Pancreas (tissue), 10 donors: Measurements from ENCODE around the gene UBN1. TPM values are rescaled to one million over a fixed set of nuclear protein-coding genes. Genes with fewer than 3 reads are reported as not detected.

Experiments used
- ATAC-seq, 4 donors: fragments of 200-7000 bp; cut with Tn5 transposase; one replicate each; pipeline versions ENCODE4 v1.8.0 to v1.9.1; 2020; ENCODE audit warnings: mild to moderate bottlenecking in 4 of 4, moderate library complexity in 4 of 4
- DNase-seq, 6 donors: peaks; one replicate each; pipeline ENCODE4 v3.0.0-alpha.2; 2020
- FAIRE-seq: peaks from 2 replicates; lab custom pipeline; 2012; peaks lifted over from hg19 to GRCh38; lab: Jason Lieb, UNC
- H3K27ac ChIP-seq, 4 donors: fragments of 200-600 bp; sonication (generic); 1 replicate in 3 of 4; 2 replicates in 1 of 4; pipeline versions ENCODE4 v1.5.0 to v1.8.0; 2020
- H3K27me3 ChIP-seq, 4 donors: fragments of 200-600 bp; one replicate each; pipeline ENCODE4 v1.8.0; 2021
- H3K36me3 ChIP-seq, 3 donors: fragments of 200-600 bp; sonication (generic) in 1 of 3; one replicate each; pipeline versions ENCODE4 v1.5.0 to v1.8.0; 2020 to 2021
- H3K4me1 ChIP-seq, 3 donors: fragments of 200-600 bp; one replicate each; pipeline ENCODE4 v1.8.0; 2021
- H3K4me3 ChIP-seq, 4 donors: fragments of 200-600 bp; sonication (generic) in 2 of 4; one replicate each; pipeline versions ENCODE4 v1.5.0 to v1.8.0; 2020 to 2021
- H3K9me3 ChIP-seq, 4 donors: fragments of 200-600 bp; one replicate each; pipeline ENCODE4 v1.8.0; 2021
- WGBS, 2 donors: extraction: QIAGEN DNeasy Blood & Tissue Kit; methylation state at CpG; one replicate each; pipeline ENCODE4 v1.1.7; 2013; 5-methylcytosine and 5-hydroxymethylcytosine counted together
- intact Hi-C, 3 donors: fragments of 100-400 bp; cut with DNase I; formaldehyde crosslinking; loops; one replicate each; pipeline versions ENCODE4 v1.11.1 to v1.14.2; 2022
- polyA plus RNA-seq, 2 donors: library from polyadenylated mRNA; stranded (reverse); fragments of 200-250 nt; gene quantifications; one replicate each; pipeline ENCODE4 v1.2.3, GENCODE V29; 2013
- total RNA-seq, 6 donors: library from RNA; stranded (reverse); fragmentation: NEBNext Ultra II Directional in 4 of 6; extraction: Animal tissue kit (Norgen Biotek cat#: 25700) in 4 of 6; gene quantifications; one replicate each; pipeline versions ENCODE4 v1.2.1 to v1.2.4, GENCODE V29; 2021 to 2023
- TF ChIP-seq, protein P1 (sequence below), 4 donors: fragments of 200-600 bp; sonication (generic) in 3 of 4; IDR thresholded peaks; one replicate each; pipeline versions ENCODE4 v1.5.0 to v1.8.0; 2021; ENCODE audit warnings: antibody characterized with exemption in 4 of 4
- donor health status: healthy with polysubstance abuse.
- donor health status: DM: no; HTN: no; CAD: no; lungs with moderate emphysema.
- donor health status: DM: no; HTN: no; CAD: no.
- donor health status: control.
- donor health status: control.
- donor health status: Bipolar disorder and iron deficiency.
- donor health status: DM: yes; HTN: yes; CAD: no.
- donor health status: DM: no; HTN: no; CAD: no.
- donor health status: DM: no; HTN: no; CAD: no.
- donor health status: DM: yes; HTN: yes; CAD: no.

Gene UBN1
- total and polyA plus RNA-seq, 8 donors: 8.0 to 17.3 (median 10.9) TPM

DNA sequence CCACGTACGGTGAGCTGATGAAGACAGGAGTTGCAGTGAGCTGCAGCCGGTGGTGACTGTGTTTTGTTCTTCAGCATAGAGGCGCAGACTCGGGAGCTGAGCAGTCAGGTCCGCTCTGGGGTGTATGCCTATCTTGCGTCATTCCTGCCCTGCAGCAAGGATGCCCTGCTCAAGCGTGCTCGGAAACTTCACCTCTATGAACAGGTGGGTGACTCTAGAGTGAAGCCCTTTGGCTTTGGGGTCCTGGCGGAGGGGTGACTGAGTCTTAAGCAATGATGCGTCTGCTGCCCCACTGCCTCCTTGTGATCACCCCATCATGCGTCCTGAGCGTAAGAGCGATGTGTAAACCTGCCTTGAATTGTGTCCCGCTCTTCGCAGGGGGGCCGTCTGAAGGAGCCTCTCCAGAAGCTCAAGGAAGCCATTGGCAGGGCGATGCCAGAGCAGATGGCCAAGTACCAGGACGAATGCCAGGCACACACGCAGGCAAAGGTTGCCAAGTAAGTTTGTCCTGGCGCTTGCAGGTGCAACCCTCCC lies 22.9 kb downstream of the UBN1 start:
- FAIRE-seq: no peak
- Histone ChIP-seq H3K4me3 (no peak overlapping the region), H3K36me3 (peaks cover 0 to 40% (median 18%) of the 10 kb centered on the region in 3 donors), H3K4me1 (peaks cover 12 to 30% (median 21%) of the 10 kb centered on the region in 3 donors), H3K9me3 (no peaks in the 10 kb centered on the region), H3K27me3 (no peaks in the 10 kb centered on the region), H3K27ac (peak overlapping the region in 3 of 4 donors; percentile 2 to 53 (median 44))
- DNase-seq: no peak
- TF ChIP-seq, protein P1, sequence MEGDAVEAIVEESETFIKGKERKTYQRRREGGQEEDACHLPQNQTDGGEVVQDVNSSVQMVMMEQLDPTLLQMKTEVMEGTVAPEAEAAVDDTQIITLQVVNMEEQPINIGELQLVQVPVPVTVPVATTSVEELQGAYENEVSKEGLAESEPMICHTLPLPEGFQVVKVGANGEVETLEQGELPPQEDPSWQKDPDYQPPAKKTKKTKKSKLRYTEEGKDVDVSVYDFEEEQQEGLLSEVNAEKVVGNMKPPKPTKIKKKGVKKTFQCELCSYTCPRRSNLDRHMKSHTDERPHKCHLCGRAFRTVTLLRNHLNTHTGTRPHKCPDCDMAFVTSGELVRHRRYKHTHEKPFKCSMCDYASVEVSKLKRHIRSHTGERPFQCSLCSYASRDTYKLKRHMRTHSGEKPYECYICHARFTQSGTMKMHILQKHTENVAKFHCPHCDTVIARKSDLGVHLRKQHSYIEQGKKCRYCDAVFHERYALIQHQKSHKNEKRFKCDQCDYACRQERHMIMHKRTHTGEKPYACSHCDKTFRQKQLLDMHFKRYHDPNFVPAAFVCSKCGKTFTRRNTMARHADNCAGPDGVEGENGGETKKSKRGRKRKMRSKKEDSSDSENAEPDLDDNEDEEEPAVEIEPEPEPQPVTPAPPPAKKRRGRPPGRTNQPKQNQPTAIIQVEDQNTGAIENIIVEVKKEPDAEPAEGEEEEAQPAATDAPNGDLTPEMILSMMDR (IDR thresholded peaks at IDR 0.05): no peak
- intact Hi-C loops: no loop called here
- ATAC-seq: peak in 3 of 4 donors; percentile 7 to 21 (median 15)
- WGBS, 2 donors: 83 to 88% methylated on average over 21 of the region's 21 CpGs

DNA sequence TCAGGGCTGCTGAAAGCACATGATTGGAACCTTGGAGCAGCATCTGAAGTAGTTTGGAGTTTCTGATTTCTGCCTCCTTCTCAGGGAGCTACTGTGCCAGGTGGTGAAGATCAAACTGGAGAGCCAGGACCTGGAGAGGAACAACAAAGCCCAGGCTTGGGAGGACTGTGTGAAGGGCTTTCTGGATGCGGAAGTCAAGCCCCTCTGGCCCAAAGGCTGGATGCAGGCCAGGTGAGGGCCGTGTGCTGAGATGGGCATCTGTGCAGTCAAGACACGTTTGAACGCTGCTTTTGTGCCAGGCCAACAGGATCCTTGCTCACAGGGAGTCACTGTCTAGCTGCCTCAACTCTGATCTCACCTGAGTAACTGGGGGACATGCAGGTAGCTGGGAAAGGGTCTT lies 23.8 kb downstream of the UBN1 start:
- Histone ChIP-seq H3K4me1 (peaks cover 12 to 30% (median 21%) of the 10 kb centered on the region in 3 donors), H3K9me3 (no peaks in the 10 kb centered on the region), H3K27ac (no peak overlapping the region), H3K36me3 (peaks cover 0 to 45% (median 22%) of the 10 kb centered on the region in 3 donors), H3K4me3 (no peak overlapping the region), H3K27me3 (no peaks in the 10 kb centered on the region)
- FAIRE-seq (no peak), ATAC-seq (no peak), DNase-seq (no peak)
- TF ChIP-seq, protein P1 (IDR thresholded peaks at IDR 0.05): no peak
- intact Hi-C loops: no loop called here
- WGBS, 2 donors: 87% methylated on average over 4 of the region's 4 CpGs

DNA sequence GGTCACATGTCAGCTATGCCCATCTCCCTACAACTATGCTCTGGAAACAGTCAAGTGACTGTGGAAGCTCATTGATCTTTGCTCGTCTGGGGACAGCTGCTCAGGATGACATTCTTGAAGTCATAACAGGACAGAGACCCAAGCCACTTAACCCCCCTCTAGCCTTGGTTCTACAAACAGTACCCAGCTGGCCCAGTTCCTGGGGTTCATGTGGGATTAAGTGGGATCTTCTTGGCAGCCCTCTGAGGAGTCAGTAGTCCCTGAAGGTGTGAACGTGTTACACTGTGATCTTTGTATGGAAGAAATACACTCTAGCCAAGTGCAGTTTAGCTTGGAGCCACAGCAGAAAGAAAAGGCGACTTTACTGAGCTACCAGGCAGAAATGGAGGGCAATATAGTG lies 25.8 kb downstream of the UBN1 start:
- peaks cover 12 to 23% (median 12%) of the 10 kb centered on the region in 3 donors for H3K4me1 ChIP-seq
- intact Hi-C loops: no loop called here
- no peak for FAIRE-seq
- no peak overlapping the region for H3K4me3 ChIP-seq
- peaks cover 5 to 63% (median 36%) of the 10 kb centered on the region in 3 donors for H3K36me3 ChIP-seq
- 78 to 86% methylated on average over 3 of the region's 3 CpGs for WGBS, 2 donors
- no peak overlapping the region for H3K27ac ChIP-seq
- no peaks in the 10 kb centered on the region for H3K27me3 ChIP-seq
- no peaks in the 10 kb centered on the region for H3K9me3 ChIP-seq
- TF ChIP-seq, protein P1 (IDR thresholded peaks at IDR 0.05): no peak
- DNase-seq: no peak
- ATAC-seq: no peak

DNA sequence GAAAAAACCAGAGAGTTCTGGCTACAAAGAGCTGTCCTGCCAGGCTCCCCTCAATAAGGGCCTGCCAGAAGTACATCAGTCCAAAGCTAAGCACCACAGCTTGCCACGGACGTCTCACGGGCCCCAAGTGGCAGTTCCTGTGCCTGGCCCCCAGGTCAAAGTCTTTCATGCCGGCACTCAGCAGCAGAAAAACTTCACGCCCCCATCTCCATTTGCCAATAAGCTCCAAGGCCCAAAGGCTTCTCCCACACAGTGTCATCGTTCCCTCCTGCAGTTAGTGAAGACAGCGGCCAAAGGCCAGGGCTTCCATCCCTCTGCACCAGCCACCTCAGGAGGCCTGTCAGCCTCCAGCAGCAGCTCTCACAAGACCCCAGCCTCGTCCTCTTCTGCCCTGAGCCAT lies 27.4 kb downstream of the UBN1 start:
- WGBS, 2 donors: 92% methylated on average over 8 of the region's 8 CpGs
- ATAC-seq: no peak
- H3K27ac ChIP-seq: no peak overlapping the region
- intact Hi-C loops: no loop called here
- peaks cover 5 to 72% (median 37%) of the 10 kb centered on the region in 3 donors for H3K36me3 ChIP-seq
- H3K27me3 ChIP-seq: no peaks in the 10 kb centered on the region
- TF ChIP-seq, protein P1 (IDR thresholded peaks at IDR 0.05): no peak
- DNase-seq: no peak
- FAIRE-seq: no peak
- peaks cover 0 to 7% (median under 1%) of the 10 kb centered on the region in 3 donors for H3K4me1 ChIP-seq
- H3K4me3 ChIP-seq: no peak overlapping the region
- no peaks in the 10 kb centered on the region for H3K9me3 ChIP-seq

DNA sequence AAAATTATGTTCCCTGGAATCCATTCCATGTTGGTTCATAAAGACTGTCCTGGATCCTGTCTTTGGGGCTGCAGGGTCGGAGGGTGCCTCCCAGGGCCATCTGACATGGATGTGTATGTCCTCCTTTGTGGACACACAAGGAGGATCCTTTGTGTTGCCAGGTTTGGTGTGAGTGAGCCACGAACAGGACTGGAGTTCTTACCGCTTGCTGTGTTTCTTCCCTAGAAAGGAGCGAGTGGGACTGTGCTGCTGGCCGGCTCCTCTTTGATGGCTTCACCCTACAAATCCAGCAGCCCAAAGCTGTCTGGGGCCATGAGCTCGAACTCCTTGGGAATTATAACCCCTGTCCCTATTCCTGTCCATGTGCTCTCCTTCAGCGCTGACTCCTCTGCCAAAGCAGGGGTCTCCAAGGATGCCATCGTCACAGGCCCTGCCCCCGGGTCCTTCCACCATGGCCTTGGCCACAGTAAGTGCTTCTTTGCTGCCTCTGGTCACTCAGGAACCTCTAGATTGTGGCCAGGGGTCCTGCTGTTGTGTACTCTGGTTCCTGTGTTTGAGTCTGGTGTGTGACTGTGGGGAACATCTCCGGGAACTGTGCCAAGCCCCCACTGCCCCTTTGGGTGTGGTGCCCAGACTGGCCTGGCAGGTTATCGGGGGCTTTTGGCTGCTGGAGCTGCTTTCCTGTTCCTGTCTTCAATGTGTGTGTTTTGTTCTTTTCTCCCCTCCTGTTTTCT lies 29.5 kb downstream of the UBN1 start:
- peaks cover 5 to 86% (median 41%) of the 10 kb centered on the region in 3 donors for H3K36me3 ChIP-seq
- DNase-seq (no peak), FAIRE-seq (no peak), ATAC-seq (no peak)
- TF ChIP-seq, protein P1 (IDR thresholded peaks at IDR 0.05): no peak
- no peaks in the 10 kb centered on the region for H3K27me3 ChIP-seq
- no peaks in the 10 kb centered on the region for H3K9me3 ChIP-seq
- 85 to 88% methylated on average over 11 of the region's 11 CpGs for WGBS, 2 donors
- no peak overlapping the region for H3K4me3 ChIP-seq
- no peak overlapping the region for H3K27ac ChIP-seq
- peaks cover 0 to 2% (median 0%) of the 10 kb centered on the region in 3 donors for H3K4me1 ChIP-seq
- intact Hi-C loops: no loop called here
